VCaP (cell line): Measurements from ENCODE around the gene C5orf15.

Source experiments
- H3K27ac ChIP-seq: fragments of 450-650 bp; 2 replicates; pipeline ENCODE4 v1.5.1; 2017
- CTCF ChIP-seq: fragments of 450-650 bp; conservative IDR thresholded peaks from 2 replicates; pipeline ENCODE4 v1.5.1; 2017; ENCODE audit warnings: mild to moderate bottlenecking, moderate library complexity

Gene C5orf15

GRCh38 chr5:133957080-133957479, 11.3 kb downstream of the C5orf15 start:
- TF ChIP-seq CTCF, result no peak
- peak overlapping the region; percentile 86 for H3K27ac ChIP-seq

- peak overlapping the region; percentile 86 for H3K27ac ChIP-seq
Measured at GRCh38 chr5:133956196-133956595, 12.2 kb downstream of the C5orf15 start.

DNA sequence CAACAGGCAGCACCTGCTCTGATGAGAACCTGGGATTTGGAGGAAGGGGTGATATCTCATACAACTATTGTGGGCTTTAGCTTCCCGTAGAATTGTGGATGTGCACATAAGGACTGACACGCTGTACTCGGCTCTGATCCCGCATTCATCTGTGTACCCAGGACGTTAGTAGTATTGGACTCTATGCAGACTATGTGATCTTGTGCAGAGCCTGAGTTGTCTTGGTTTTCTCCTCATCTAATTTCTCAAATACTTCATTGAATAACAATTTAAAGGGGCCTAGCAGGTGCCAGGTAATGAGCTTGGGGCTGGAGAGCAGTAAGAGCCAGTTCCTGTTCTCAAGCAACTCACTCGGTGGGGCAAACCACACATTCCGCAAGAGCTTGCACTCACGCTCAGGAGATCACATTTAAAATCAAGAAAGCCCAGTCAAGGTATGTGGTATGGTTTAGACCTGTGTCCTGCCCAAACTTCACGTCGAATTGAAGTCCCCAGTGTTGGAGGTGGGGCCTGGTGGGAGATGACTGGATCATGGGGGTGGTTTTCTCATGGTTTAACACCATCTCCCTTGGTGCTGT, 14.8 kb downstream of the C5orf15 start:
- no peak overlapping the region for H3K27ac ChIP-seq
- no peak for TF ChIP-seq CTCF

DNA sequence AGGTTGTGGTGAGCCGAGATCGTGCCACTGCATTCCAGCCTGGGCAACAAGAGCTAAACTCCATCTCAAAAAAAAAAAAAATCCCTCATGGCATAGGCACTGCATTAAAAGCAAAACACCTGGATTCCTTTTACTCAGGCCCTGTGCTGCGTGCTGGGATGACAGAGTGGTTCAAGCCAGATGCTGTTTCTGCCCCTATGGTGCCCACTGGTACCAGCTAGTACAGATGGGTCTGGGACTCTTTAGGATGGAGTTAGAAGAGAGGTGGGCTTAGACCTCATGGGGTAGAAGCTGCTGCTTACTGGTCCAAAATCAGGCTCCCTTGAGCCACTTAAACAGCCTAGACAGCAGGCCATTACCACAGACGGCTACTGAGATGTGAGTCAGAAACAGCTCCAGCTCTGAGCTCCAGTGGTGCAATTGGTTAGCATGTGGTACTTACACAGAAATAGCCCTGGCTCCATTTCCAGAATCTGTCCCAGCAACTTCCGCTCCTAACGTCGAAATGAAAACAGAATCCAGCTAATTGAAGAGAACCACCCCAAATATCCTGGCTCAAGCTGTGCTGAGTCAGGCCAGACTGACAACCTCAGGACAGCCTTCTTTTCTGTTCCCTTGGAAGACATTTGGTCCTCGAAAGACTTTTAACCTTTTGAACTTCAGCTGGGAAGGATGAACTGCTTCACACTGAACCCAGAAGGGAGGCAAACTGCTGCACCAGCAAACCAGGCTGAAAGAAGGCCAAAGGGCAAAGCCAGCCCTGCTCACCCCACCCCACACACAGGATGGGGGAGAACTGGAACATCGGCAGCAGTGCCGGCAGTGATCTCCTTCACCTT, 15.5 kb downstream of the C5orf15 start:
- no peak for TF ChIP-seq CTCF
- no peak overlapping the region for H3K27ac ChIP-seq

GRCh38 chr5:133950821-133951612, 17.4 kb downstream of the C5orf15 start:
- no peak overlapping the region for H3K27ac ChIP-seq
- no peak for TF ChIP-seq CTCF

- TF ChIP-seq CTCF, result no peak
Measured at GRCh38 chr5:133948721-133949120, 19.7 kb downstream of the C5orf15 start.

GRCh38 chr5:133947431-133947841, 21.0 kb downstream of the C5orf15 start:
- TF ChIP-seq CTCF, result no peak
- H3K27ac ChIP-seq, result no peak overlapping the region

More at GRCh38 chr5:133948721-133949120, 19.7 kb downstream of the C5orf15 start:
- H3K27ac ChIP-seq, result no peak overlapping the region
